Activated effector memory CD4-positive, alpha-beta T cell treated with Interleukin-2 at 50 U/mL for 16 hours (primary cell): ENCODE results near the gene FGGY.

Experiments used
- DNase-seq: peaks from one replicate; pipeline ENCODE4 v3.0.0-alpha.2; 2020

The FGGY gene

GRCh38 chr1:59670662-59671061, 373.8 kb downstream of the FGGY start:
- DNase-seq: no peak

- no peak for DNase-seq
These were observed 374.4 kb downstream of the FGGY start for GRCh38 chr1:59671066-59671952.

- DNase-seq: no peak
These were observed 375.0 kb downstream of the FGGY start for GRCh38 chr1:59671953-59672305.

GRCh38 chr1:59672851-59673572, 376.1 kb downstream of the FGGY start:
- no peak for DNase-seq

GRCh38 chr1:59673573-59674450, 376.9 kb downstream of the FGGY start:
- DNase-seq: no peak

- no peak for DNase-seq
These were observed 377.7 kb downstream of the FGGY start for GRCh38 chr1:59674595-59674994.

- DNase-seq: no peak
These were observed 379.0 kb downstream of the FGGY start for GRCh38 chr1:59675936-59676335.

- no peak for DNase-seq
These were observed 381.1 kb downstream of the FGGY start for GRCh38 chr1:59678040-59678439.

- DNase-seq: no peak
These were observed 381.8 kb downstream of the FGGY start for GRCh38 chr1:59678493-59679228.

GRCh38 chr1:59680044-59680443, 383.1 kb downstream of the FGGY start:
- no peak for DNase-seq

- no peak for DNase-seq
These were observed 385.6 kb downstream of the FGGY start for GRCh38 chr1:59682396-59683080.

- no peak for DNase-seq
These were observed 386.3 kb downstream of the FGGY start for GRCh38 chr1:59683197-59683596.

GRCh38 chr1:59684698-59685097, 387.8 kb downstream of the FGGY start:
- no peak for DNase-seq

- DNase-seq: no peak
These were observed 388.2 kb downstream of the FGGY start for GRCh38 chr1:59685101-59685500.

GRCh38 chr1:59685666-59686065, 388.8 kb downstream of the FGGY start:
- DNase-seq: no peak

- DNase-seq: no peak
These were observed 389.3 kb downstream of the FGGY start for GRCh38 chr1:59686170-59686569.

GRCh38 chr1:59686574-59686973, 389.7 kb downstream of the FGGY start:
- DNase-seq: no peak

GRCh38 chr1:59687081-59687480, 390.2 kb downstream of the FGGY start:
- DNase-seq: no peak

- no peak for DNase-seq
These were observed 392.1 kb downstream of the FGGY start for GRCh38 chr1:59688976-59689375.

- no peak for DNase-seq
These were observed 392.8 kb downstream of the FGGY start for GRCh38 chr1:59689730-59690129.

GRCh38 chr1:59690171-59690930, 393.5 kb downstream of the FGGY start:
- no peak for DNase-seq
